HG02981 (cell line): ENCODE measurements around the gene DSCAM.

ENCODE experiments used
- ATAC-seq: cut with Tn5 transposase; IDR thresholded peaks from one replicate; pipeline ENCODE4 v1.9.1; 2021; ENCODE audit warnings: mild to moderate bottlenecking, moderate library complexity; ENCODE audit not compliant: unreplicated experiment

The DSCAM gene

DNA sequence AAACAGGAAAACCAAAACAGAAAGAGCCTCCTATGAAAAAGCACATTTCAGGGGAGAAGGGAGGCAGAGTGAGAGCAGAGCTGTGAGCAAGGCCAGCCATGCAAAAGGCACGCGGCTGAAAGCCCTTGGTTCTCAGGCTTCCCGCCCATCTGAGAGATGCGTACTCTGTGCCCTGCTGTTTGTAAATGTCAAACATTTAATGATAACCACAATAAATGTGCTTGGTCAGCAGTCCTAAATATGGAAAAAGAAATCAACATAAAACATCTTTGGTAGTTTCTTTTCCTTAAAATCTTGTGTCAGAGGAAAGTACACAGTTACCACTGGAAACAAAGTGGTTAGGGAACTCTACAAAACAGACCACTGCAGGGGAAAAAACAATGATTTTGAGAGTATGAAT, 283.1 kb downstream of the DSCAM start:
- ATAC-seq, result no peak

DNA sequence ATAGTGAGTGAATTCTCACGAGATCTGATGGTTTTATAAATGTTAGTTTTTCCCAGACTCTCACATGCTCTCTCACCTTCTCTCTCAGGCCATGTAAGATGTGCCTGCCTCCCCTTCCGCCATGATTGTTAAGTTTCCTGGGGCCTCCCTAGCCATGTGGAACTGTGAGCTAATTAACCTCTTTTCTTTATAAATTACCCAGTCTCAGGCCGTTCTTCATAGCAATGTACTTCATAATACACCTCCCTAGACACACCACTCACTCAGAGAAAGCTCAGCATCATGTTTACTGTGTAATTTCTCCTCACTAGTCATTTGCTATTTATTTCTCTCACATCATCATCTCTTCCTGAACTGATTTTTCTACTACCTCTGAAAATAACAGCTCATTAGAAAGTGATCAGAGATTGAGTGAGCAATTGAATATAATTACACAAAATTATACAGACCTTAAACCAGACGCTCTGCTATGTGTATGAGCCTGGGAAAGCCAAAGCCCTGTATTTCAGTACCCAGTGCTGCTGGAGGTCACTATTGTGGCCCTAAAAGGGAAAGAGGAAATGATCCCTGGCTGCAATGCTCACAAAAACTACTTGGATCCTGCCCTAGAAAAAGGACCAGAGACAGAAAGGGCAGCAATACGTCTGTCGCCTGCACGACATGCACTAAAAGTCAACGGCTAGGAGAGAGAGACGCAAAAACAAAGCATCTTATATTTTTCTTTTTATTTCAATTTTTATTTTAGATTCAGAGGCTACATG, 284.5 kb downstream of the DSCAM start:
- no peak for ATAC-seq

DNA sequence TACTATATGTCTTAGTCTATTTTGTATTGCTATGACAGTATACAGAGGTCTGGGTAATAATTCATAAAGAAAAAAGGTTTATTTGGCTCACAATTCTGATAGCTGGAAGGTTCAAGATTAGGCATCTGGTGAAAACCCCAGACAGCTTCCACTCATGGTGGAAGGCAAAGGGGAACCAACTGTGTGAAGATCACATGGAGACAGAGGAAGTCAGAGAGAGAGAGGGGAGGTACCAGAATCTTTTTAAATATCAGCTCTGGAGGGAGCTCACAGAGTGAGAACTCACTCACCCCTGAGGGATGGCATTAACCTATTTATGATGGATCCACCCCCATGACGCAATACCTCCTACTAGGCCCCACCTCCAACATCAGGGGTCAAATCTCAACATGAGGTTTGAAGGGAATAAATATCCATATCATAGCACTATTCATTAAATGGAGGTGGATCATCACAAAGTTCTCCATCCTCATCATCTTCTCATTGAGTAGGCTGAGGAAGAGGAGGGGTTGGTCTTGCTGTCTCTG, 290.5 kb downstream of the DSCAM start:
- ATAC-seq, result no peak

DNA sequence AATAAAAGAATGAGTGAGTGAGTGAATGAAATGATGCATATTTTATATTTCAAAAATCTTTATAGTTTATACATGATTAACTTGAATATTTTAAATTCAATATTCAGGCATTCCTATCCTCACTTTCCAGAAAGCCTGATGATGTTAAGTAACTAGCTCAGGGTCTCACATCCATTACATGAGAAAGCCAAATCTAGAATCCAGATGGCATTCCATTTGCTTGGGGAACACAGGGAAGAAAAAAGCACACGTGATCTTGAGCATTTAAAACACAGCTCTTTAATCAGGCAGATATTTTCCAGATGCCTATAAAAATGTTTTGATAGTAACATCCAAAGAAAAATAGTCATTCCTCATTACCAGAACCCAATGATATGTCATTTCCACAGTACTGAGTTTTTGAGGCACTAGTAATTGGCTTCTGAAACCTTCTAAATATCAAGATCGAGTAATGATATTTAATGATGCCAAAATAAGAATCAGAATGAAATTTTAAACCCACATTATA, 291.9 kb downstream of the DSCAM start:
- ATAC-seq, result no peak

DNA sequence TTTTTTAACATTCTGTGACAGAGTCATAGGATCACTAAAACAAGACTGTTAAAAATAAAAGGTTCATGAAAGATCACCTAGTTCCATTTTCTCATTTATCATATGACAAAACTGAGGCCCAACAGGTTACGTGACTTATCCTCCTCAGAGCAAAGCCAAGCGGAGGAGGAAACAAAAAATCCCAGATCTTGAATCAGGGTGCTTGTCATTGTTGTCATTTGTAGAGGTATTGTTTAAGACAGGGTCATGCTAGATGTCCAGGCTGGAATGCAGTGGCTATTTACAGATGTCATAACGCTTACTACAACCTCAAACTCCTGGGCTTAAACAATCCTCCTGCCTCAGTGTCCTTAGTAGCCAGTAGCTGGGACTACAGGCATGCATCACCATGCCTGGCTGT, 293.2 kb downstream of the DSCAM start:
- ATAC-seq, result no peak

DNA sequence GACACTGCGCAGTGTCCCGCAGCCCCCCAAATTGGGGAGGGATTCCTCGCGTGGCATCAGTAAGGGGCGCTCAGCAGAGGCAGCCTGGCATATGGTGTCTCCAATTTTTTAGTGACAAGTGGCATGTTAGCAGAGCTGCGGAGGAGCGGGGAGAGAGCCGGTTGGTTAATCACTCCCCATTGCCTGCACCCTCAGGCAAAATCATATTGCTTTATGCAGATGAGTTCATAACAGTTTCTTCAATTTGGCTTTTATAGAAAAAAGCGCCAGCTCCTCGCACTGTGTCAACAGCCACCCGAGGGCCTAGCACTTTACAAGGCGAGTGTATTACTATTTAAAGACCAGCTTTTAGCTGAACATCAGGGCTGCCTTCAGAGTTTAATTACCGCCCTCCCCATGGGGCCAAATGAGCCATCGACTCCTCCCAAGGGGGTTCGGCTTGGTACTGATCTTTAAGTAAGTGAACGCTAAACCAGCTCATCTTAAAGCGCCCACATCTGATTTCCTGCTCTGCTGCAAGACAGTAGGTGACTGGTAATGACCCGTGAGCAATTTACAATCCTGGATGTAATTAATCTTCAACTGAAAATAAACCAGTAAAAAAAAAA, 298.9 kb downstream of the DSCAM start:
- no peak for ATAC-seq

DNA sequence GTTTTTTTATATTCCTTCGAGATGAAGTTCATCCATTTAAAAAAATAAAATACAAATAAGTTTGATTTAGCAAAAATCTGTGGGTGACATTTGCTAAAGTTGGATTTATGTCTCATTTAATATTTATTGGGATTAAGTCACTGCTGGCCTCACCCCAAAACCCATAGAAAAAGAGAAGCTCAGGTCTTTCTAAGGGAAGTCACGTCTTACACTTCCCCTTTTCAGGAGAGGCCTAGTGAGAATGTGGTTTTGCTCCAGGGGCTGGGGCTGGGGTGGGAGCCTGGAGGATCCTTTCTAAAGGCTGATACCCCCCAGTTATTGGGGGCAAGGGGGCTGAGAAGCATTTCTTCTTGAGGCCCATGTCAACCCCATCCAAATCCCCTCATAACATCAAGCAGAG, 300.3 kb downstream of the DSCAM start:
- no peak for ATAC-seq

DNA sequence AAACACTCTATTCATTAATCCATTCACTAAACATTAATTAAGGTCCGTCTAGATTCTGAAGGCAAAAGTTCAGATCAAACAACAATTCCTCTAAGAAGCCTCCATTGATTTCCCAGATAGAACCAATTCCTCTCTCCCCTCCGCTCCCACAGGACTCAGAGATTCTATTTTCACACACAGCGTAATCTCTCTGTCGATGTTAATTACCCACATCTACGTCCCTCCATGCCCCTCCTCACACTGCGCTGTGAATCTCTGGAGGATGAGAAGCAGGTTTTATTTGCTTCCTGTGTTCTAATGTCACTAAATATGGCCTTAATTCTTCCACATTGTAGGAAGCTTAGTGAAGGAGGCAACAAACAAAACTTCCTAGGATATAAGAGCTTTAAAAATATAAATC, 306.7 kb downstream of the DSCAM start:
- ATAC-seq, result no peak

DNA sequence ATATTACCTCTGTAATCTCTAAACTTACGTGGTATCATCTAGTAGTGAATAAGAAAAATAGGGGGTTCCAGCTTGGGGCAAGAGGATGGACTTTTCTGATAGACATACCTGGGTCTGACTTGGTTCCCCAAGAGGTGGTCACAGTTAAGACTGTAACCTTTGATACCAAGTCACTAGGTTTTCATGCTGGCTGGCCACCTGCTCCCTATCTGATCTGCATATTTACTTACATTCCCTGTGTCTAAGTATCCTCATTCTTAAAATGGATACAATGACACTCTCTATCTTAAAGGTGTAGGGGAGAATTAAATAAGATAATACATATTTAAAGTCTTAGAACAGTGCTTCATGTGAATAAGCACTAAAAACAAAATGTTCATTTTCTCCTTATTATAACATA, 312.1 kb downstream of the DSCAM start:
- ATAC-seq, result no peak

DNA sequence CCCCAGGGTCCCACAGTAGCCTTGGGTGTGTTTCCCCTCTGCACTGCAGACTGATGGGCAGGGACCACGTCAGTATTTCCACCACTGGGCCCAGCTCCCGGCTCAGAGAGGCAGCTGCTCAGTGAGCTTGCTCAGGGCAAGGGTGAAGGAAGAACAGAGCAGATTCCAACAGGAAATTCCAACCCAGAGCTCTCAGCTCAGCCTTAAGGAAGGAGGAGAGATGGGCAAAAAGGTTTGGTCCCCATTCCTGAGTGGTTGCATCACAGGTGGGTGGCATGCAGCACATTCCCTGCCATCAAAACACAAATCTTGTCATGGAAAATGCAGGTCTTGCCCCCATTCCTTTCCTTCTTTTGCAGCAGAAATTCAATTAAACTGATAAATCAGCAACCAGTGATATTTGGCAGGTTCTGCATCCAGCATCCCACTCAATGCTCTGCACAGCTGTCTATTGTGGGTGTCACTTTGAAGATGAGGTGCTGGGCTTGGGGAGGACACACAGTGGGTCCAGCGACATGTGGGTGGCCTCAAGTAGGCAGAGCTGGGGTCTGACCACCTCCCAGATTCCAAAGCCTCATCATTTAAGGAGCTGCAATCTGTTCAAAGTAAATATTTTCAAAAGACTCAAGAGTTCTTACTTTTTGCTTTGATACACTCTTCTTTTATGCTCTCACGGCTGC, 315.4 kb downstream of the DSCAM start:
- ATAC-seq, result no peak

DNA sequence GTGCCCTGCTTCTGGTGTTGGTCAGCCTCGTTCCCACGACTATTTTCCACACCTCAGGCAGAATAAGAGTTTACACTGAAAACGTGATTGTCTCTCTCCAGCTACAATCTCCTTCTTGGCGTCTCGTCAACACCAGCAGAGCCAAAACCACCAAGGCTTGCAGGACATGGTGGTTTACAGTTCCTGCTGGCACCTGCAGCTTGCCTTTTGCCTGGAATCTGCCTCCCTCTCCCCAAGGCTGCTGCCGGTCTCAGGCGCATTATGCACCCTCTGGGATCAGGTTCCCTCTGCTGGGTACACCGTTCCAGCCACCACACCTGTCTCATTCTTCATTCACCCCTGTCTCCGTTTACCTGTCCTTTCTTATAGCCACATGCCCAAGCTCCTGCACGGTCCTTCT, 315.9 kb downstream of the DSCAM start:
- ATAC-seq, result no peak

DNA sequence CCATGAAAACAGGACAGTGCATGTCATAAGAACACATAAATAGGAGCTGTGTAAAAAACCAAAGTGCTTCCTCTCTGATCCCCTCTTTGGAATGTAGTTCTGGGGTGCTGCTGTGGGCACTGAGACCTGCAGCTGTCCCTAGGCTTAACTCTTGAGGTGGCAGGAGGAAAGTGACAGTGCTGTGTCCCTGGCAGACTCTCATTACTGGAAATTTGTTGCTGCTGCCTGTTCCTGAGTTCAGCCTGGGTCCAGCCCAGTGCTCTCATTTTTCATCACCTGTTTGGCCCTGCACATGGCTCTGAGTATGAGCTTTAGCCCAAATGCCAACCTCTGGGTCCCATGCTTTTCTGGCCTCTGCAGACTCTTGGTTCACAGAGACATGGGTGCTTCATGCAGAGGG, 329.3 kb downstream of the DSCAM start:
- no peak for ATAC-seq

DNA sequence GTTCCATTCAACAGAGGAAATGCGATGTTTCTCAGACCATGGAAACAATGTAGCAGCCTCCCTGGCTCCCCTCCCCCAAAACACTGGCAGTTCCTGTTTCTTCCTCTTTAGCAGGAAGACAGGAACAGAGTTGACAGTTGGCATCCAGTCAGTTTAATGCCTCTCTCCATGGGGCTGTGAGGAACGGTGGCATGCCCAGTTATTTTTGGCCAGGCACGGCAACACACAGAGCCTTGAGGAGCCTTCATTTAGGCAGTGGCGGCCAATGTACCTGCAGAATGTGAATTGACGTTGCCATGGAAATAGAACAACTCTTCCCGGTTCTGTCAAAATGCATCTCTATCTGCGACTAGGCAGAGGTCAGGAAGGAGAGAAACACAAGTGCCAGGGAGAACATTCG, 330.6 kb downstream of the DSCAM start:
- no peak for ATAC-seq

DNA sequence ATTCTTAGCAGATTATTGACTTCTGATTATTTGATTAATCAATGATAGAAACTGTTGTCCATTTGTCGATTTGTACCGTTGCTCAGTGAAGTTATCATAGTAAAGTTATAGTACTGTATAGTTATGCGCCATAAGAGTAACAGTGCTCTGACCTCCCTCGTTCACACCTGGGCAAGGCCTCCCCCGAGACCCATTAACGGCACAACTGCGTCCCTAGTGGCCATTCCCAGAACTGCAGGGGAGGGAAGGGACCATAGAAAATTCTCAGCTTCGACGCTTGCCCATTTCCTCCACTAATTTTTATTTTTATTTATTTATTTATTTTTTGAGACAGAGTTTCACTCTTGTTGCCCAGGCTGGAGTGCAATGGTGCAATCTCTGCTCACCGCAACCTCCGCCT, 334.4 kb downstream of the DSCAM start:
- no peak for ATAC-seq

DNA sequence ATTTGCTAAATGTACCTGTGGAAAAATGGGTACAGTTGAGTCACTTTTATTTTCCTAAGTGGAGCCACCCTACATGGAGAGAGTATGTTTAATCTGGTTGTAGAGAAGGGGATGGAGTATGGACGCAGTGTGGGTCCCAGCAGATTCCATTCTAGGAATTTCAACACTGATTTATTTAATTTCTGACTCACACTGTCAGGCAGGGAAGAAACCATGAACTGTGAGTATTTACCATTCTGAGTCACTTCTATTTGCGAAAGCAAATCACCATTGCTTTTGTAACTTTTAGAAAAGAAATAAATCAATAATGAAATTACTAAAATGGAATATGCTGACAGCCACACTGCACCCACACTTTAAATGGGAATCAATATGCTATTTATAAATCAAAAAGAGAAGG, 339.0 kb downstream of the DSCAM start:
- ATAC-seq, result no peak

DNA sequence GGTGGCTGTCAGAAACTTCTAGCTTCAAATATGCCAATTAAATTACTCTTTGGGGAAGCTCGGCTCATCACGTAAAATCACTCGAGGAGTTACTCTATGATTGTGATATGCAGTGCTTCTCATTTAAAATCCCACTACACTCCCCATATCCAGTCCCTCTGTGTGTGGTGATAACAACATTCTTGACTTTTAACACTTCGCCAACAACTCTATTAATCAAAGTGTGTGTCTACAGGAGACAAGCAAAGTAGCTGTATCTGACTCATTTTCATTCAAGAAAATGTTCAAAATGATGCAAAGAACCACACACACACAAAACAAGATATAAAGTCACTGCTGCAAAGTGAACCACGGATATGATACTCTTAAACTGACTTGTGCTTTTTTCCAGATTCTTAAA, 341.3 kb downstream of the DSCAM start:
- ATAC-seq, result no peak

DNA sequence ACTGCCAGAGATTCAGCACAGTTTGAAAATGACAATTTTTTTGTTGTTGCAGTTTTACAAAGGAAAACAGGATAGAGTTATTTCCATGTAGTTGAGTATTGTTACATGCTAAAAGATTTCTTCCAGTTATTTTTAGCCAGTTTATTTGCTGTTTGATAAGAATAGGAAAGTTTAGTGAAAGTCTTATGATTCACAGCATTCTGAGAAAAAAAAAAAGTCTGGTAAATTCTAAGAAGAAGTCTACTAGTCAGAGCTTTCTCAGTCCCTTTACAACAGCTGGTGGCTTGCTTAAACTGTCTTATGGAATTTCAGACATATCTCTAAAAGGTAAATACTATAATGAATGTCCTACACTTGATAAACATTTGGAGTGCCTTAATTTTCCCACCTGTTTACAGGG, 341.7 kb downstream of the DSCAM start:
- no peak for ATAC-seq

DNA sequence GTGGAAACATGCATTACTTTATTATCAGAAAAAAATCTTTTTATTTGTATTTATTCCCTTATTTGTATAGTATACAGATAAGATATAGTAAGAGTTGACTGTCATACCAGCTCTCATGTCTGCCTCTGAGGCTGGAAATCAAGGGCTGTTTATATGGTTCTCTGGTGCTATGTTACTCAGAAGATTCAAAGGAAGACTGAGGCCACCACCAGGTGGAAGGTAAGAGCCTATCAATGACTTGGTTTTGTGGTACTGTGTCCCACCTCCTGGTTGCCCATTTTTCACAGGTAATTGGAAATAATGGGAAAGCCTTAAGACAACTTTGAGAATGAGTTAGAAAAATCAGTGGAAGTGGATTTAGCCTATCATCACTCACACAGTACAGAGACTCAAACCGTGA, 342.1 kb downstream of the DSCAM start:
- ATAC-seq, result no peak

DNA sequence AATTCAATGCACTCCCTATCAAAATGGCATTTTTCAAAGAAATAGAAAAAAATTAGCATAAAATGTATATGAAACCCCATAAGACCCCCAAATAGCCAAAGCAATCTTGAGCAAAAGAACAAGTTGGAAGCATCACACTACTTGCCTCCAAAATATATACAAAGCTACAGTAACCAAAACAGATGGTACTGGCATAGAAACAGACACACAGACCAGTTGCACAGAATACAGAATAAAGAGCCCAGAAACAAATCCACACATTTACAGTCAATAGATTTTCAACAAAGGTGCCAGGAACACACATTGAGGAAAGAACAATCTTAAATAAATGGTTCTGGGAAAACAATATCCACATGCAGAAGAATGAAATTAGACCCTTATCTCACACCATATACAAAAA, 350.8 kb downstream of the DSCAM start:
- ATAC-seq, result no peak

DNA sequence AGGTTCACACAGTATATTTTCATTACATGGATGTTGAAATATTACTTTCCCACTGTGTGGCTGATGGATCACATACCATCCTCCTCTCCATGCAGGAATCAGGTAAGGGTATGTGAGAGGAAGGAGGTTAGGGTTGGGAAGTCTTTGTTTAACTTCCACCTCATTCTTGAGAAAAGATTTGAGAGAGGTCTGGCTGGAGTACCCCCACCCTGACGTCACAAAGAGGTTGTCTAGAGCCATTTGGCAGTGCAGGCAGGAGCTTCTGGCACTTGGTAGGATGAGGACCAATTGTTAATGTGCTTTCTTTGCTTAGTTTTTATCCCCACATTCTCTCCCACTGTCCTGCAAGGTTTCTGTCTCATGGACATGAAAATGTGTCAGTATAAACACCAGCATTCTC, 356.6 kb downstream of the DSCAM start:
- ATAC-seq, result no peak

DNA sequence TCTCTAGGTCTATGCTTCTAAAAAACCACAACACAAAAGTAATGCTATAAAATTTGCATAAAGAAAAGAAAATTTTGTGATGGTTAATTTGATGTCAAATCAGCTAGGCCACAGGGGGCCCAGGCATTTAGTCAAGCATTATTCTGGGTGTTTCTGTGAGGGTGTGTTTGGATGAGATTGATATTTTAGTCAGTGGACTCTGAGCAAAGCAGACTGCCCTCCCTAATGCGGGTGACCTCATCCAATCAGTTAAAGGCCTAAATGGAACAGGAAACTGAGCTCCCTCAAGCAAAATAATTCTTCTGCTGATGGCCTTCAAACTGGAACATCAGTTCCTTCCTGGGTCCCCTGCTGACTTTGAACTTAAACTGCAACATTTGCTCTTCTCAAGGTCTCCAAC, 358.0 kb downstream of the DSCAM start:
- ATAC-seq, result no peak

DNA sequence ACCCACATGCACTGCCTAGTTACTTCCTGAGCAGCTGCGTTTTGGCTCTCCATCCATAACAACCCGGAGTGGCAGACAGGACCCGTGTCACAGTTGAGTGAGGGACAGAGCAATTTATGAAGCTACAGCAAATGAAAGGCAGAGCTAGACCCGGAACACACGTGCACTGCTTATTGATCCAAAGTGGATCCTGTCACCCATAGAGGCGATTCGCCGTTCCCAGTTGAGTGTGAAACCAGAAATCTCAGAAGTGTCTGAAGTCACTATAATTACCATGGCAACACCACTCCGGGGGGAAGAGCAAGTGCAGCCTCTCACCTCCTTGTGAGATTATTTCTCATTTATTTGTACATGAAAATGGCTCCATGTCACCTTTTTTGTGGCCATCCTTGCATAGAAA, 365.2 kb downstream of the DSCAM start:
- ATAC-seq, result no peak
